ENCODE measurements around the gene LILRA2.
"Not testable (repeated sequence)": the region's sequence is repeated elsewhere in the genome, so short reads cannot be mapped to it uniquely, and the experiment has no call there.

Gene LILRA2

DNA sequence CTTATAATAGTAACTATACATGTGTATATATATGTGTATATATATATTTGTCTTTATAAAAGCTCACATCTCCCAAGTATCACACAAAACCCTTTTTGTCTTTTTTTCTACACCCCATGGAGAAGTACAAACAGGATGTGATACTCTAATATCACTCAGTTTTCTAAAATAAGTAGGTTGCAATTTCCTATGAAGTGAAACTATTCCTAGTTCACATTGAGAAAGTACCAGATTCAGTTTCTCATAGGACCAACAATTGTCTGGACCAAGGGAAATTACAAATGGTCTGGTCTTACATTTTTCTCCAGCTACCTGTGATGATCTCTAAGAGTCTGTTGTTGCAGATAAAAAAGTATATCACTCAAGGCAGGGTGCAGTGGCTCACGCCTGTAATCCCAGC lies 38.8 kb downstream of the LILRA2 start:
- no peak for DNase-seq

- DNase-seq: no peak
Measured at GRCh38 chr19:54614726-54615125, 41.1 kb downstream of the LILRA2 start.

DNA sequence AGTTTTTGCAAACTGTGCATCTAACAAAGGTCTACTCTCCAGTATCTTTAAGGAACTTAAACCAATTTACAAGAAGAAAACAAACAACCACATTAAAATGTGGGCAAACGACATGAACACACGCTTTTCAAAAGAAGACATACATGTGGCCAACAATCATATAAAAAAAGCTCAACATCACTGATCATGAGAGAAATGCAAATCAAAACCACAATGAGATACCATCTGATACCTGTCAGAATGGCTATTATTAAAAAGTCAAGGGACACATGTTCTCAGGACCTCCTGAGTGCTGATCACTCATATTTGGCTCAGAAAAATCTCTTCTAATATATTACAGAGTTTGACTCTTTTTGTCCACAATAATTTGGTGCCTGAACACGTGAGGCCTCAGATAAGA lies 42.5 kb downstream of the LILRA2 start:
- no peak for DNase-seq

- DNase-seq: no peak
Measured at GRCh38 chr19:54616821-54617560, 43.4 kb downstream of the LILRA2 start.

- DNase-seq: no peak
Measured at GRCh38 chr19:54620464-54620863, 46.9 kb downstream of the LILRA2 start.

GRCh38 chr19:54622431-54622830 lies 48.8 kb downstream of the LILRA2 start:
- no peak for DNase-seq

DNA sequence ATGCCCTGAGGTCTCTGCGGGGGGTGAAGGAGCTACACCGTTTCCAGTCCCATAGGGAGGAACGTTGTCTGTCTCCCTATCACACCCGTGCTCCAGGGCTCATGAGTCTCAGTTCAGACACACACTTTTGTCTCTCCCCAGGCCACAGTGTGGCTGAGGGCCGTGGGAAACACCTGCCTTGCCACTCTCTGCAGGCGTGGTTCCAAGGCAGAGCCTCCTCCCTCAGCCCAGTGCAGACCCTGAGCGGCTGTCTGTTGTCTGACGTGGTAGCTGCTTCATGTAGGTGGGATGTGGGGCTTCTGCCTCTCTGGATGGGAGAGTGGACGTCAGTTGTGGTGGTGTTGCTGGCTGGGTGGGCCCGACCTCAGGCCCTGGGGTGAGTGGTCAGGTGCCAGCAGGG lies 50.6 kb downstream of the LILRA2 start:
- DNase-seq: not testable (repeated sequence)

GRCh38 chr19:54624934-54625730 lies 51.5 kb downstream of the LILRA2 start:
- DNase-seq: not testable (repeated sequence)

DNA sequence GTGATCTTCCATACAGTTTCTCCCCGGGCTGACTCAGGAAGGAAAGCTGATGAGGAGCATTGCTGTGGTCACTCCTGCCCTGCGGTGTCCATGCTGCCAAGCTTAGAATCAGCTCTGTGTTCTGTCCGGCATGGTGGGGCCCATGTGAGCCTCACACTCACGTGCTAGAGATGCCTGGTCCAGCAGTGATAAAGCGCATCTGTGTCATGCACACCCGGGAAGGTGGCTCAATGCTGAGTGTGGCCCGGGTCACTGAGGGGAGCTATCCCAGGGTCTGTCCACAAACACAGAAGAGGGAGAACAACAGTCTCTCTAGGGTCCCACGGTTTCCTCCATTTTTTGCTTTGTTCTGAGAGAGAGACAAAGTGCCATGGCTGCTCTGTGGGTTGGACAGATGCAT lies 53.2 kb downstream of the LILRA2 start:
- no peak for DNase-seq

- not testable (repeated sequence) for DNase-seq
Measured at GRCh38 chr19:54627912-54628311, 54.3 kb downstream of the LILRA2 start.

DNA sequence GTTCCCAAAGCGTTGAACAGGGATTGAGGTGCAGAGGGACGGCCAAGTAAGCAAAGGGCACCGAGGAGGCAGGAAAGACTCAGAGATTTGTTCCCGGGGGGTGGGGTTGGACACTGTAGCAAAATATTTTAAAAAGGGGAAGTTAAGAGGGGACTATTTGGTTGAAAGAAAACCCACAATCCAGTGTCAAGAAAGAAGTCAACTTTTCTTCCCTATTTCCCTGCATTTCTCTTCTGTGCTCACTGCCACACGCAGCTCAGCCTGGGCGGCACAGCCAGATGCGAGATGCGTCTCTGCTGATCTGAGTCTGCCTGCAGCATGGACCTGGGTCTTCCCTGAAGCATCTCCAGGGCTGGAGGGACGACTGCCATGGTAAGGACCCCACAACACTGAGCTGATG lies 56.7 kb downstream of the LILRA2 start, which contains the start of gene LILRB1:
Gene LILRB1, plus strand, starts transcription at position 223 of the 400 bp plus-strand sequence. CDS start 590 bp downstream, outside the sequence.
- DNase-seq: not testable (repeated sequence)

DNA sequence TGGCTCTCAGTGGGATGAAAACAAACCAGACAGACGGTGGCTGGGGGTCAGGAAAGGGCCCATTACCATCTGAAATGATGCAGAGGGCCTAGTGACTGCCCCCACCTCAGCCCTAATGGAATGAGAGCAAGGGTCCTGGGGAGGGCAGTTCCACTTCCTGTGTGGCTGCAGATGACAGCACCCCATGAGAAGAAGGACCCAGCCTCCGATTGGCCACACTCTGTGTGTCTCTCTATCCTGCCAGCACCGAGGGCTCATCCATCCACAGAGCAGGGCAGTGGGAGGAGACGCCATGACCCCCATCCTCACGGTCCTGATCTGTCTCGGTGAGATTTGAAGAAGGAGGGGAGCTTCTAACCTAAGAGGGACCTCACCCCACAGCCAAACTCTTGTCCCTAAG lies 57.2 kb downstream of the LILRA2 start:
- no peak for DNase-seq

DNA sequence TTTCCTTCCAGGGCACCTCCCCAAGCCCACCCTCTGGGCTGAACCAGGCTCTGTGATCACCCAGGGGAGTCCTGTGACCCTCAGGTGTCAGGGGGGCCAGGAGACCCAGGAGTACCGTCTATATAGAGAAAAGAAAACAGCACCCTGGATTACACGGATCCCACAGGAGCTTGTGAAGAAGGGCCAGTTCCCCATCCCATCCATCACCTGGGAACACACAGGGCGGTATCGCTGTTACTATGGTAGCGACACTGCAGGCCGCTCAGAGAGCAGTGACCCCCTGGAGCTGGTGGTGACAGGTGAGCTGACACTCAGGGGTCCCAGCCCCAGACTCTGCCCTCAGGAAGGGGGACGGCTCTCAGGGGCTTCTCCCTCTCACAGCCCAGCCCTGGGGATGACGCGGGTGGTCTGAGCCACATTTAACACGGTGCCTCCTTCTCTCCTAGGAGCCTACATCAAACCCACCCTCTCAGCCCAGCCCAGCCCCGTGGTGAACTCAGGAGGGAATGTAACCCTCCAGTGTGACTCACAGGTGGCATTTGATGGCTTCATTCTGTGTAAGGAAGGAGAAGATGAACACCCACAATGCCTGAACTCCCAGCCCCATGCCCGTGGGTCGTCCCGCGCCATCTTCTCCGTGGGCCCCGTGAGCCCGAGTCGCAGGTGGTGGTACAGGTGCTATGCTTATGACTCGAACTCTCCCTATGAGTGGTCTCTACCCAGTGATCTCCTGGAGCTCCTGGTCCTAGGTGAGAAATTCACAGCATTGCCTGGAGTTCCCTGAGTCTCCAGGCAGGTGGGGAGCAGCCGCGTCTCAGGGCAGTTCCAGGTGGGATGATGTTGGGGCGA lies 58.1 kb downstream of the LILRA2 start:
- not testable (repeated sequence) for DNase-seq

DNA sequence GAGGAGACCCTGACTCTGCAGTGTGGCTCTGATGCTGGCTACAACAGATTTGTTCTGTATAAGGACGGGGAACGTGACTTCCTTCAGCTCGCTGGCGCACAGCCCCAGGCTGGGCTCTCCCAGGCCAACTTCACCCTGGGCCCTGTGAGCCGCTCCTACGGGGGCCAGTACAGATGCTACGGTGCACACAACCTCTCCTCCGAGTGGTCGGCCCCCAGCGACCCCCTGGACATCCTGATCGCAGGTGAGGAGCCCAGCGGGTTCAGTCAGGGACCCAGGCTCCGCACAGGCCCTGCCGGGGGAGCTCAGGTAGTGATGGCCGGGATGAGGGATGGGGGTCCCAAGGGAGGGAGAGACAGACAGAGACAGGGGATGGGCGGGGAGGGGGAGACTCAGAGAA lies 58.9 kb downstream of the LILRA2 start:
- DNase-seq: not testable (repeated sequence)

GRCh38 chr19:54633401-54633800 lies 59.8 kb downstream of the LILRA2 start:
- no peak for DNase-seq

GRCh38 chr19:54636081-54636480 lies 62.5 kb downstream of the LILRA2 start:
- DNase-seq: not testable (repeated sequence)

DNA sequence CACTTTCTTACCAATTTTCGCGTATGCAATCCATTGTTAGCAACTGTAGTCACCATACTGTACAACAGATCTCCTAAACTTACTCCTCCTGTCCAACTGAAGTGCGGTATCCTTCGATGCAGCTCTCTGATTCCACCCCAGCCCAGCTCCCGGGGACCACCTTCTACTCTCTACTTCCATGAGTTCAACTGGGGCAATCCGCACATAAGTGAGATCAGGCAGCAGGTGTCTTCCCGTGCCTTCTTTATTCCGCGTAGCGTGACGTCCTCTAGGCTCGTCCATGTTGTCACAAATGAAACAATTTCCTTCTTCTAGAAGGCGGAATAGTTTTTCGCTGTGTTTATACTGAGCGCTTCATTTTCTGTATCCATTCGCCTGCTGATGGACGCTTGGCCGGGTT lies 65.1 kb downstream of the LILRA2 start:
- DNase-seq: no peak
